ENCODE results near the gene NKD2. TPM values are rescaled to one million over a fixed set of nuclear protein-coding genes. Genes with fewer than 3 reads are reported as not detected.
A peak's percentile ranks its signal among the peaks of the same experiment; 100 is the strongest.

The NKD2 gene
- total and polyA plus RNA-seq, 11 donors, result 0.56 to 6.6 (median 2.3) TPM

- intact Hi-C loops (cut with DNase I), result no loop called here
- Histone ChIP-seq H3K9me3 (no peaks in the 10 kb centered on the region), H3K36me3 (peaks cover 0 to 81% (median 78%) of the 10 kb centered on the region in 9 donors), H3K4me1 (peaks cover 0 to 5% (median 0%) of the 10 kb centered on the region in 12 donors), H3K27me3 (no peaks in the 10 kb centered on the region), H3K27ac (no peak overlapping the region), H3K4me3 (no peak overlapping the region)
- TF ChIP-seq CTCF (IDR thresholded peaks at IDR 0.05) (no peak), POLR2A (IDR thresholded peaks at IDR 0.05) (no peak)
- WGBS, 4 donors, result 91 to 93% (median 91%) methylated on average over 17 of the region's 17 CpGs
- ATAC-seq (peak in 1 of 4 donors; percentile 7), DNase-seq (no peak)
Measured at GRCh38 chr5:1076406-1076805, 67.8 kb downstream of the NKD2 start.

DNA sequence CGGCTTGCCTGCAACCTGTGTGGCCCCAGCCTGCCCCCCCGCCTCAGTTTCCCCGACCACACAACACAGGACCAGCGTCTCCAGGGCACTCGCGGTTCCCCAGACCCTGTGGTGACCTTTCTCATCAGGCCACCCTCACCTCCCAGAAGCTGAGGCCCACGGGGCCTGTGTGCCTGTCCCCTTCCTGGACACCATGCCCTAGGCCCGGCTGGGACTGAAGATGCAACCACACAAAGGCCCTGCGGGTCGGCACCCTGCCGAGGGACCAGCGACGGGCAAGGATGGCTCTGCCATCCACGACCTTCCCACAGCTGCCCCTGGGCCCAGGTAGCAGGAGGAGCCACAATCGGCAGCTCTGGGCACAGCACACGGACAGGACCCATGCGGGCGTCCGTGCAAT is 68.4 kb downstream of the NKD2 start:
- Histone ChIP-seq H3K9me3 (no peaks in the 10 kb centered on the region), H3K4me3 (no peak overlapping the region), H3K27me3 (no peaks in the 10 kb centered on the region), H3K4me1 (peaks cover 0 to 5% (median 0%) of the 10 kb centered on the region in 12 donors), H3K36me3 (peaks cover 0 to 85% (median 82%) of the 10 kb centered on the region in 9 donors), H3K27ac (no peak overlapping the region)
- intact Hi-C loops (cut with DNase I), result no loop called here
- ATAC-seq (no peak), DNase-seq (no peak)
- TF ChIP-seq POLR2A (IDR thresholded peaks at IDR 0.05), result no peak
- no peak for TF ChIP-seq CTCF (IDR thresholded peaks at IDR 0.05)
- 88 to 96% (median 93%) methylated on average over 10 to 19 of the region's 19 CpGs for WGBS, 4 donors

GRCh38 chr5:1077491-1078020 is 69.0 kb downstream of the NKD2 start:
- 93 to 96% (median 95%) methylated on average over 9 to 27 of the region's 27 CpGs for WGBS, 4 donors
- Histone ChIP-seq H3K27me3 (no peaks in the 10 kb centered on the region), H3K4me1 (peaks cover 0 to 5% (median 0%) of the 10 kb centered on the region in 12 donors), H3K27ac (no peak overlapping the region), H3K36me3 (peaks cover 0 to 85% (median 83%) of the 10 kb centered on the region in 9 donors), H3K9me3 (no peaks in the 10 kb centered on the region), H3K4me3 (no peak overlapping the region)
- TF ChIP-seq POLR2A (IDR thresholded peaks at IDR 0.05) (no peak), CTCF (IDR thresholded peaks at IDR 0.05) (no peak)
- ATAC-seq (no peak), DNase-seq (no peak)
- intact Hi-C loops (cut with DNase I), result no loop called here

DNA sequence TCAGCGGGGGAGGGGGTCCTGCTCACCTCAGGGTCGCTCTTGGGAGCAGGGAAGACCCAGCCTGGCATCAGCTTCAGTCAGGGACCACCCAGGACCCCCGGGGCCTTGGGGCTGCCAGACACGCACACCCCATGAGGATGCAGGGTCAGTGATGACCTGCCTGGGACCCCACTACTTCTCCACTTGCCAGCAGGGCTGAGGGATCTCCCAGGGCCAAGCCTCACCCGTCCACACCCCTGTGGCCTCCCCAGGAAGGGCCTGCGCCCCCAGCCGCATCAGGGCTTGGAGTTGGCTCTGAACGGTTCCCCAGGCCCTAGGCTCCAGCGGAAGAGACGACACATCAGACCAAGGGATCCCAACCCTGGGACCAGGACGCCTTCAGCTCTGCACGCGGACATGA is 69.6 kb downstream of the NKD2 start:
- intact Hi-C loops (cut with DNase I), result no loop called here
- Histone ChIP-seq H3K4me3 (no peak overlapping the region), H3K9me3 (no peaks in the 10 kb centered on the region), H3K4me1 (peaks cover 0 to 5% (median 0%) of the 10 kb centered on the region in 12 donors), H3K27ac (no peak overlapping the region), H3K36me3 (peaks cover 0 to 91% (median 86%) of the 10 kb centered on the region in 9 donors), H3K27me3 (no peaks in the 10 kb centered on the region)
- 95 to 100% (median 97%) methylated on average over 10 to 13 of the region's 13 CpGs for WGBS, 4 donors
- ATAC-seq (no peak), DNase-seq (no peak)
- no peak for TF ChIP-seq POLR2A (IDR thresholded peaks at IDR 0.05)
- TF ChIP-seq CTCF (IDR thresholded peaks at IDR 0.05), result no peak
